Activated T-cell treated with anti-CD3 and anti-CD28 coated beads, Interleukin-2, amount 50 U/mL, for 72 hours (primary cell): Measurements from ENCODE around the gene MRPL16. TPM values are rescaled to one million over a fixed set of nuclear protein-coding genes. Genes with fewer than 3 reads are reported as not detected.
"Not testable (repeated sequence)": the region's sequence is repeated elsewhere in the genome, so short reads cannot be mapped to it uniquely, and the experiment has no call there.

Experiments
- ATAC-seq, 2 donors: fragments of 150-1000 bp; cut with Tn5 transposase; replicated peaks in 1 of 2; 2 replicates each; pipeline ENCODE4 v1.10.0; 2021; ENCODE audit warnings: moderate library complexity in 2 of 2, mild to moderate bottlenecking in 1 of 2
- DNase-seq, 2 donors: peaks; one replicate each; pipeline ENCODE4 v3.0.0; 2021 to 2022; ENCODE audit warnings: mixed read lengths in 1 of 2
- H3K27ac Mint-ChIP-seq: one replicate; pipeline ENCODE4 v1.8.0; 2022; ENCODE audit warnings: mild to moderate bottlenecking, moderate library complexity, mixed read lengths
- H3K27me3 Mint-ChIP-seq: one replicate; pipeline ENCODE4 v1.8.0; 2022; ENCODE audit warnings: low read depth, mixed read lengths
- H3K36me3 Mint-ChIP-seq, 2 donors: one replicate each; pipeline ENCODE4 v1.8.0; 2022; ENCODE audit warnings: mixed read lengths in 2 of 2, mild to moderate bottlenecking in 1 of 2; ENCODE audit not compliant: insufficient read depth in 2 of 2
- H3K4me1 Mint-ChIP-seq: one replicate; pipeline ENCODE4 v1.8.0; 2022; ENCODE audit warnings: low read depth, mixed read lengths
- H3K4me3 Mint-ChIP-seq, 2 donors: one replicate each; pipeline ENCODE4 v1.8.0; 2022; ENCODE audit warnings: mild to moderate bottlenecking in 2 of 2, mixed read lengths in 2 of 2, moderate library complexity in 2 of 2
- H3K9me3 Mint-ChIP-seq, 2 donors: one replicate each; pipeline ENCODE4 v1.8.0; 2022; ENCODE audit warnings: mixed read lengths in 2 of 2
- total RNA-seq, 2 donors: library from RNA; stranded (reverse); gene quantifications; one replicate each; pipeline ENCODE4 v1.2.3, GENCODE V29; 2022

The MRPL16 gene
- 10 to 100 TPM; 53.8 to 58.0 TPM for total RNA-seq

DNA sequence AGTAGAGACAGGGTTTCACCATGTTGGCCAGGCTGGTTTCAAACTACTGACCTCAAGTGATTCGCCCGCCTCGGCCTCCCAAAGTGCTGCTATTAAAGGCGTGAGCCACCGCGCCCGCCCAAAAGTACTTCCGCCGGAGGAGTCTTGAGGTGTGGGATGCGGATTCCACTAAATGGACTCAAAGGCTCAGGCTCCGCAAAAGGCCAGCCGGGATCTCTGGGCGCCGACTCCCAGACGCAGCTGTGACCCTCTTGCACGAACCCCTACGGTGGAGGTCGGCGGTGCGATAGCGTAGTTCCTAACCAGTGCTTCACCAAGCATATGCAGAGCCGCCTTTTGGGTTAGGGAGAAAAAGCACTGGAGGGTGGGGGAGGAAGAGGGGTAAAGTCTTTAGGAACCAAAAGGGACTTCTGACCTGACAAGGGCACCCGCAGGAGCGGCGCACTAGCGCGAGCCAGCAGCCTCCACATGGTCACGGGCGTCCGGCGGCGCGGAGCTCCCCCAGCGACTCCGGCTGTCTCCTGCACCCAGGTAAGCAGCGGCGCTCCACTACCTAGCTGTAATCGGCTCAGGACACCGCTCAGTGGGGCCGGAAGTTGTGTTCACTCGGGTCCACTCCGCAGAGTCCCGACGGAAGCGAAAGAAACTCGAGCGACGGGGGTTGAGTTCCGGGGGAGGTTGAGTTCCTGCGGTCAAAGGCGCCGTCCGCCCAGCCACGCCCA is at the start of gene MRPL16:
TSS of gene MRPL16 (minus strand) at position 590 of the 722 bp plus-strand sequence. CDS start at position 470, 120 bp downstream.
- H3K9me3 Mint-ChIP-seq = peaks cover 0 to 3% of the 10 kb centered on the region in 2 donors
- H3K4me1 Mint-ChIP-seq = peaks cover 34% of the 10 kb centered on the region
- H3K27ac Mint-ChIP-seq = peak within 1 kb of the TSS; percentile 96
- ATAC-seq = peak; percentile 100
- peak within 1 kb of the TSS; percentile 94 to 95 for H3K4me3 Mint-ChIP-seq
- H3K36me3 Mint-ChIP-seq = peaks cover 5 to 12% of the 10 kb centered on the region in 2 donors
- DNase-seq = peak; percentile 90
- H3K27me3 Mint-ChIP-seq = no peaks in the 10 kb centered on the region

DNA sequence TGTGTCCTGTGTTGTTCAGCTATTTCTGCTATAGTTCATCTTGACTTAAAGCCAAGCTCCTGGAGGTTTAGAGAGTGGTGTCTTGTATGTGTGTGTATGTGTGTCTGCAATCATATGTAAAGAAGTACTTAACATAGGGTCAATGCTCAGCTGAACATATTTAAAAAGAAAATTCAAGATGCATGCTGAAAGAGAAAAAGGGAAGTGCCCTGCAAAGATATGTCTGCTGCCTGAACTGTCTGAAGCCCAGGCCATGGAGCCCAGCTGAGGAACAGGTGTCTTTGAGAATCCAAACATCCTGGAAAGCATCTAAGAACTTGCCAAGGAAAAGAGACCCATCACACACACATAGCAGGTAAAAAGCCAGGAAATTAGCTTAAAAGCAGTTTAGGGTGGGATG is 49.1 kb upstream of the MRPL16 start:
- Mint-ChIP-seq H3K27ac (peak overlapping the region; percentile 56), H3K27me3 (peaks cover 11% of the 10 kb centered on the region), H3K4me3 (no peak overlapping the region), H3K9me3 (no peaks in the 10 kb centered on the region), H3K4me1 (peaks cover 18% of the 10 kb centered on the region), H3K36me3 (no peaks in the 10 kb centered on the region)
- ATAC-seq = no peak
- DNase-seq = no peak

DNA sequence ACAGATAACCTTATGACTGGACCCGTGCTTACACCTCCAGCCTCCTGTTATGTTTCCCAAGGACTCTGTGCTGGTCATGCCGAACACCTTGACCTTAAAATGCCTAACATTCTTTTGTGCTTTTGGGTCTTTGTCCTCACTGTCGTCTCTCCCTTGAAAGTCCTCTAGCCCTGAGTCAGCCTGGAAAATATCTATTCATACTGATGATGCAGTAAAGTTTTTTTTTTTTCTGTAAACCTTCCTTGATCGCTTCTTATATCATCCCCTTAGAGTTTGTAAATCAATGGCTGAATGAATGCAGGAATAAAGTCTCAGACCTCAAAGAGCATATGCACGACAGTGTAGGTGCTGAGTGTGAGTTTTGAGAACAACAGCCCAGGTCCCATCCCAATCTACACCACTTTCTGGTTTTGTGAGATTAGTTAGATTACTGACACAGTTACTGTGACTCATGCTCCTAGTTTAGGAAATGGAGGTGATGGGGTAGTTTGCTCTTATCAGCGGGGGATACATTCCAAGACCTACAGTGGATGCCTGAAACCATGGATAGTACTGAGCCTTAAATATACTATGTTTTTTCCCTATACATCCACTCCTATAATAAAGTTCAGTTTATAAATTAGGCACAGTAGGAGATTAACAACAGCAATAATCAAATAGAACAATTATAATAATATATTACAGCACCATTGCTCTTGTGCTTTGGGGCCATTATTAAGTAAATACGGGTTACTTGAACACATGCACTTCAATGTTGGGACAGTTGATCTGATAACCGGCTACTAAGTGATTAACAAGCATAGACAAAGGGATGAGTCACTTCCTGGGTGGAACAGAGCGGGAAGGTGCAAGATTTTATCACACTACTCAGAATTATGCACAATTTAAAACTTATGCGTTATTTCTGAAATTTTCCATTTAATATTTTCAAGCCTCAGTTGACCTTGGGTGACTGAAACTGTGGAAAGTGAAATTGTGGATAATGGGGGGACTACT is 47.2 kb upstream of the MRPL16 start:
- DNase-seq = peak; percentile 8 to 10
- ATAC-seq = peak; percentile 89 to 92
- Mint-ChIP-seq H3K4me3 (peak overlapping the region; percentile 42 to 77), H3K4me1 (peaks cover 18% of the 10 kb centered on the region), H3K27me3 (peaks cover 11% of the 10 kb centered on the region), H3K27ac (peak overlapping the region; percentile 90), H3K36me3 (no peaks in the 10 kb centered on the region), H3K9me3 (no peaks in the 10 kb centered on the region)

DNA sequence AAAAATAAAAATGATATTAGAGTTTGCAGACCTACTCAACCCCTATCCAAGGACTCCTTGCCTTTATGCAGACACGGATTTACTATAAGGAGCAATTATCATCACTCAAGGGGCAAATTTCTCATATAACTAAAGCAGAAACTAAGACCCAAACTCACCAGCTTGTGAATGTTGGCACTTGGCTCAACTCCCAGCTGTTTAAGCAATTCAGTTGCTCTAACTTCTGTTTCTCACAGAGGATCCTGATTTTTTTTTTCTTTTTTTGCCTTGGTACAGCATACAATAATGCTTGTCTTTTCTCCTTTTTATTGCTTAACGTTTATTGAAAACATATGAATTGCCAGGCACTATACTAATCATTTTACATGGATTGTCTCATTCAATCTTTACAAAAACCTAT is 44.3 kb upstream of the MRPL16 start:
- no peaks in the 10 kb centered on the region for H3K36me3 Mint-ChIP-seq
- H3K4me1 Mint-ChIP-seq = peaks cover 18% of the 10 kb centered on the region
- peaks cover 11% of the 10 kb centered on the region for H3K27me3 Mint-ChIP-seq
- ATAC-seq = no peak
- DNase-seq = no peak
- no peak overlapping the region for H3K4me3 Mint-ChIP-seq
- peaks cover 0 to 2% of the 10 kb centered on the region in 2 donors for H3K9me3 Mint-ChIP-seq
- H3K27ac Mint-ChIP-seq = no peak overlapping the region

DNA sequence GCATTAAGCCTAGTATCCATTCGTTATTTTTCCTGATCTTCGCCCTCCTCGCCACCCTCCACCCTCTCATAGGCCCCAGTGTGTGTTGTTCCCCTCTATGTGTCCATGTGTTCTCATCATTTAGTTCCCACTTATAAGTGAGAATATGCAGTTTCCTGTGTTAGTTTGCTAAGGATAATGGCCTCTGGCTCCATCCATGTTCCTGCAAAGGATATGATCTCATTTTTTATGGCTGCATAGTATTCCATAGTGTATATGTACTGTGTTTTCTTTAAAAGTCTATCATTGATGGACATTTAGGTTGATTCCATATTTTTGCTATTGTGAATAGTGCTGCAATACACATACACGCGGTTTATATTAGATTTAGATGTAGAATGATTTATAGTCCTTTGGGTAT is 40.8 kb upstream of the MRPL16 start:
- H3K27me3 Mint-ChIP-seq, H3K4me1 Mint-ChIP-seq, ATAC-seq, H3K4me3 Mint-ChIP-seq, DNase-seq, H3K27ac Mint-ChIP-seq, H3K36me3 Mint-ChIP-seq, H3K9me3 Mint-ChIP-seq: not testable (repeated sequence)

DNA sequence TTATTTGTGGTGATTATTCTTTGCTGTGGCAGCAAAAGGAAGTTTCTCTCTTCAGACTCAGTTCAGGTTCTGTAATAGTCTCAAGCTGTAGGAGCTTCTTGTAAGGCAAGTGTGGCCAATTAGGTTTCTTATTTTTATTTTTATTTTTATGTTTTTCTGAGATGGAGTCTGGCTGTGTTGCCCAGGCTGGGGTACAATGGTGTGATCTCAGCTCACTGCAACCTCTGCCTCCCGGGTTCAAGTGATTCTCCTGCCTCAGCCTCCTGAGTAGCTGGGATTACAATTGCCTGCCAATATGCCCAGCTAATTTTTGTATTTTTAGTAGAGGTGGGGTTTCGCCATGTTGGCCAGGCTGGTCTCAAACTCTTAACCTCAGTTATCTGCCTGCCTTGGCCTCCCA is 39.0 kb upstream of the MRPL16 start:
- H3K36me3 Mint-ChIP-seq, DNase-seq: not testable (repeated sequence)

DNA sequence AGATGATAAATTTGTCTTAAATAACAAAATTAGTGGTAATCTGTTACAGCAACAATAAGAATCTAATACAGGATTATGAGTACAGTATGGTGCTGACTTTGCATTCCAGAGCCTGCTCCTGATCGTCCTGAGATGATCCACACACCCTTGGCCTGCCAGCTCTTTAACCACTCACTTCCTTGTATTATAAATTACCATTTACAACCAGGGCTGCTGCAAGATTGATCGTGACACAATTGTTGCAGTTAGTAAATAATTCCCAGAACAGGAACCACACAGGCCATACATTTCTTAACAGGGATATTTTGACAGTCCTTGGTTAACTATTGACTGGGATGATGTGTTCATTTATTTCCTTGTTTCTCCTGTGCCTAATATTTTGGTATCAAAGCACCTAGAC is 38.6 kb upstream of the MRPL16 start:
- no peak for ATAC-seq
- H3K9me3 Mint-ChIP-seq = peaks cover 1 to 2% of the 10 kb centered on the region in 2 donors
- DNase-seq = no peak
- no peaks in the 10 kb centered on the region for H3K36me3 Mint-ChIP-seq
- no peak overlapping the region for H3K4me3 Mint-ChIP-seq
- no peaks in the 10 kb centered on the region for H3K4me1 Mint-ChIP-seq
- H3K27me3 Mint-ChIP-seq = no peaks in the 10 kb centered on the region
- no peak overlapping the region for H3K27ac Mint-ChIP-seq

More for the DNA sequence above, 39.0 kb upstream of the MRPL16 start:
- not testable (repeated sequence) for ATAC-seq, H3K27me3 Mint-ChIP-seq, H3K4me3 Mint-ChIP-seq, H3K4me1 Mint-ChIP-seq, H3K9me3 Mint-ChIP-seq, H3K27ac Mint-ChIP-seq

DNA sequence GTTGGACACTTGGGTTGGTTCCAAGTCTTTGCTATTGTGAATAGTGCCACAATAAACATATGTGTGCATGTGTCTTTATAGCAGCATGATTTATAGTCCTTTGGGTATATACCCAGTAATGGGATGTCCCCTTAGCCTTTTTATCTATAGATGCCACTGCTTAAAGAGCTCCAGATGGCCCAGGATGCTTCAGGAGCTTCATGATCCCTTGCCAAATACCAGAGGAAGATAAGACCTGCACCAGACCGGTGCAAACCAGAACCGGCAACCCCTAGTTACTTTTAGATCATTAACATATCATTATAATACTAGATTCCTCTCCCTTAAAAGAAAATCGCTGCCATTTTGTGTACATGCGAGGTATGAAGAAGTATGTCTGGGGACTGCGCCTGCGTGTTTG is 37.9 kb upstream of the MRPL16 start:
- not testable (repeated sequence) for H3K27me3 Mint-ChIP-seq, H3K36me3 Mint-ChIP-seq, H3K4me1 Mint-ChIP-seq, H3K27ac Mint-ChIP-seq, H3K4me3 Mint-ChIP-seq, H3K9me3 Mint-ChIP-seq, DNase-seq, ATAC-seq

DNA sequence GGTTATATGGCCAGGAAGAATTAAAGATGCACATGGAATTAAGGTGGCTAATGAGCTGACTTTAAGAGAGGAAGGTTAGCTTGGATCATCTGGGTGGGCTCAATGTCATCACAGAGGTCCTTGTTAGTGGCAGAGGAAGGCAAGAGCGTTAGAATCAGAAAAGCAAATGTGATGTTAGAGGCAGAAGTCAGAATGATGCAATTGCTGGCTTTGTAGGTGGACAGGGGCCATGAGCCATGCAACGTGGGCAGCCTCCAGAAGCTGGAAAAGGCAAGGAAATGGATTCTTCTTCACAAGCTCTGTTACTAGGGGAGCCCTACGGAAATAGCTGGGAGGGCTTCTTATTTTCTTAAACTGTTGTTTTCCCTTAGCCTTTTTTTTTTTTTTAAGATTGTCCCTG is 37.0 kb upstream of the MRPL16 start:
- no peaks in the 10 kb centered on the region for H3K36me3 Mint-ChIP-seq
- no peak for DNase-seq
- H3K9me3 Mint-ChIP-seq = peaks cover 1 to 2% of the 10 kb centered on the region in 2 donors
- no peak overlapping the region for H3K4me3 Mint-ChIP-seq
- no peaks in the 10 kb centered on the region for H3K27me3 Mint-ChIP-seq
- no peak for ATAC-seq
- no peak overlapping the region for H3K27ac Mint-ChIP-seq
- no peaks in the 10 kb centered on the region for H3K4me1 Mint-ChIP-seq

DNA sequence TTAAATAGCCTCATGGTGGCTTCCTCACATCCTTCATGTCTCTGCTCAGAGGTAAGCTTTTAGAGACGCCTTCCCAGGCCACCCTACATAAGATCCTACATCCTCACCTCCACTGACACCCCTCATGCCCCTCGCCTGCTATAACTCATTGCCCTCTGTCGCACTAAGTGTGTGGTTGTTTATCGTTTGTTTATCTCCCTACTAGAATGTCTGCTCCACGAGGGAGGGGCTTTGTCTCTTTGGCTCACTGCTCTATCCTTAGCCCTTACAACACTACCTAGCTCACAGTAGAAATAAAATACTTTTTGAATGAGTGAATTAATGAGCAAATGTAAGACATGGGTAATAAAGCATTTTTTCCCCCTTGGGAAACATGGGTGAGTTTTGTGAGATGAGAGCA is 36.0 kb upstream of the MRPL16 start:
- Mint-ChIP-seq H3K9me3 (peaks cover 1 to 2% of the 10 kb centered on the region in 2 donors), H3K27ac (no peak overlapping the region), H3K36me3 (no peaks in the 10 kb centered on the region), H3K4me1 (no peaks in the 10 kb centered on the region), H3K4me3 (no peak overlapping the region), H3K27me3 (no peaks in the 10 kb centered on the region)
- DNase-seq (no peak), ATAC-seq (no peak)

DNA sequence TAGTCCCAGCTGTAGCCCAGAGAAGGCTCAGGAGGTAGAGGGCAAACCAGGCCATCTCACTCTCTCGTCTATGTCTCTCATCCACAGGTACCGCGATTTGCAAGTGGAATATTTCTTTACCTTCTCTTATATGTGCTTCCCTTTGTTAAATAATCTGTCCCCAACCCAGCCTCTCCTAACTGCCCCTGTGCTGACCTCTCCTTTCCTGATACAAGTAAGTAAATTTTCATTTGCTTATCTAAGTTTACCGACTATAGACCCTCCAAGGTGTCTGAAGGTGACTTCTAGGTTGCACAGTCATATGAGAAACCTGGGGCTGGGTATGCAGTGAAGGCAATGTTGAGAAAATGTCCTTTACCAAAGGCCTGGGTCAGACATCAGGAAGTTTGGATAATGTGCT is 34.8 kb upstream of the MRPL16 start, which contains the start of gene CBLIF:
TSS of gene CBLIF (minus strand) at position 101 of the 400 bp plus-strand sequence. CDS start at position 55, 46 bp downstream.
- DNase-seq = no peak
- no peak within 1 kb of the TSS for H3K4me3 Mint-ChIP-seq
- no peaks in the 10 kb centered on the region for H3K4me1 Mint-ChIP-seq
- peaks cover 0 to 1% of the 10 kb centered on the region in 2 donors for H3K9me3 Mint-ChIP-seq
- no peaks in the 10 kb centered on the region for H3K36me3 Mint-ChIP-seq
- H3K27ac Mint-ChIP-seq = no peak within 1 kb of the TSS
- H3K27me3 Mint-ChIP-seq = no peaks in the 10 kb centered on the region
- no peak for ATAC-seq

DNA sequence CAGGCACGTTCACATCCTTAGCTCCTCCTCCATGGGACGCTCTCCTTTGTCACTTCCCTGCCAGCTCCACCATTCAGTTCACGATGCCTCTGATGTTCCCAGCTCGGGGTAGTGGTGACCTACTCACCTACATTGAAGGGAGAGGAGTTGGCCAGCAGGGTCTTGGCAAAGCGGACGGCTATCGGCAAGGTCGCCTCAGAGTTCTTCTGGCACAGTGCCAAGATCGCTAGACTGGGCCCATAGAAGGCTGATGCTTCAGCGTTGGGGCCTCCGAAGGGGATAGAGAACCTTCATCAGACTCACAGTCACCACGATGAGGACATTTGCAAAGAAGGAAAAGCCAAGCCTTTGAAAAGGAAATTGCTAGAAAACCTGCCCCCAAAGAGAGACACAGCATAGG is 31.7 kb upstream of the MRPL16 start:
- H3K9me3 Mint-ChIP-seq = no peaks in the 10 kb centered on the region

DNA sequence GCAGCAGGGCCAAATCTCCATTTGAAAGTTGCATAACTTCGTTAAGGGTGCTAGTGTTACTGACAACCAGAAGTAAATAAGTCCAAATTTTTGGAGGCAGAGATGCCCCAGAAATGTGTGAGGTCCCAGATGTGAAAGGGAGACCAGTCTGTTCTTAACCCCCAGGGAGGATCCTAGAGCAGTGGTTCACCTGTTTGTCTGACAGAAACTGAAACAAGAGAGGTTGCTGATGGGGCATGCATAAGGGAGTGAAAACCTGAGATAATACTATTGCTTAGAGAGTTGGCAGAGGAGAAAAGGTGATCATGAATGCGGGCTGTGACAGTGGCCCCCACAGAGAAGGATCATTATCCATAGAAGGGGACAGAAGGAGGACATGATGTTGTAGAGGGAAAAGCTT is 30.9 kb upstream of the MRPL16 start:
- DNase-seq (no peak), ATAC-seq (no peak)
- H3K4me3 Mint-ChIP-seq = no peak overlapping the region
- H3K27me3 Mint-ChIP-seq = peaks cover 8% of the 10 kb centered on the region
- H3K36me3 Mint-ChIP-seq = no peaks in the 10 kb centered on the region
- no peak overlapping the region for H3K27ac Mint-ChIP-seq
- H3K9me3 Mint-ChIP-seq = no peaks in the 10 kb centered on the region
- no peaks in the 10 kb centered on the region for H3K4me1 Mint-ChIP-seq

More for the DNA sequence above, 31.7 kb upstream of the MRPL16 start:
- ATAC-seq = no peak
- no peaks in the 10 kb centered on the region for H3K36me3 Mint-ChIP-seq
- no peak overlapping the region for H3K4me3 Mint-ChIP-seq
- no peaks in the 10 kb centered on the region for H3K4me1 Mint-ChIP-seq
- peaks cover 8% of the 10 kb centered on the region for H3K27me3 Mint-ChIP-seq
- no peak overlapping the region for H3K27ac Mint-ChIP-seq
- no peak for DNase-seq
